Measurements from ENCODE around the gene OSBPL1A. TPM values are rescaled to one million over a fixed set of nuclear protein-coding genes. Genes with fewer than 3 reads are reported as not detected.

OSBPL1A gene
- total and polyA plus RNA-seq, 4 donors, result 64.8 to 132 (median 77.3) TPM

DNA sequence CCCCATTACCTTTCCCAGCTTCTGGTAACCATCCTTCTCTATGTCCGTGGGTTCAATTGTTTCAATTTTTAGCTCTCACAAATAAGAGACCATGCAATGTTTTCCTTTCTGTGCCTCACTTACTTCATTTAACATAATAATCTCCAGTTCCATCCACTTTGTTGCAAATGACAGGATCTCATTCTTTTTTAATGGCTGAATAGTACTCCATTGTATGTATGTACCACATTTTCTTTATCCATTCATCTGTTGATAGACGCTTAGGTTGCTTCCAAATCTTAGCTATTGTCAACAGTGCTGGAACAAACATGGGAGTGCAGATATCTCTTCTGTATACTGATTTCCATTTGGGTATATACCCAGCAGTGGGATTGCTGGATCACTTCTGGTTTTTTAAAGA is 256.9 kb downstream of the OSBPL1A start:
- H3K4me1 ChIP-seq (ENCODE audit: control insufficient read depth, insufficient read depth, low read length), result peaks cover 11% of the 10 kb centered on the region
- no peaks in the 10 kb centered on the region for H3K27me3 ChIP-seq (ENCODE audit: control insufficient read depth, insufficient read depth, low read length)
- H3K36me3 ChIP-seq (ENCODE audit: control insufficient read depth, insufficient read depth, low read length), result no peaks in the 10 kb centered on the region
- H3K4me3 ChIP-seq (ENCODE audit: low read depth, low read length), result no peak overlapping the region
- 89% methylated on average over 1 of the region's 2 CpGs for WGBS (ENCODE audit: insufficient coverage)
- no peaks in the 10 kb centered on the region for H3K9me3 ChIP-seq (ENCODE audit: control insufficient read depth, insufficient read depth, low read length)
- DNase-seq (ENCODE audit: low read depth in 4 of 6, low spot score in 6 of 6), result no peak
- no peak overlapping the region for H3K27ac ChIP-seq (ENCODE audit: low read depth, low read length)

- 1% methylated on average over 60 of the region's 63 CpGs for WGBS (ENCODE audit: insufficient coverage)
- Histone ChIP-seq H3K4me1 (ENCODE audit: control insufficient read depth, insufficient read depth, low read length) (peaks cover 11% of the 10 kb centered on the region), H3K9me3 (ENCODE audit: control insufficient read depth, insufficient read depth, low read length) (no peaks in the 10 kb centered on the region), H3K27ac (ENCODE audit: low read depth, low read length) (peak within 1 kb of the TSS; percentile 65), H3K4me3 (ENCODE audit: low read depth, low read length) (peak within 1 kb of the TSS; percentile 71), H3K27me3 (ENCODE audit: control insufficient read depth, insufficient read depth, low read length) (no peaks in the 10 kb centered on the region), H3K36me3 (ENCODE audit: control insufficient read depth, insufficient read depth, low read length) (no peaks in the 10 kb centered on the region)
- peak; percentile 62 to 98 (median 82) for DNase-seq (ENCODE audit: low read depth in 4 of 6, low spot score in 6 of 6)
Measured at GRCh38 chr18:24138789-24139616, 258.6 kb downstream of the OSBPL1A start, which contains the start of gene CABYR. Gene CABYR, plus strand, starts transcription at chr18:24139062. Its CDS starts 4,053 bp downstream, at chr18:24143115.

DNA sequence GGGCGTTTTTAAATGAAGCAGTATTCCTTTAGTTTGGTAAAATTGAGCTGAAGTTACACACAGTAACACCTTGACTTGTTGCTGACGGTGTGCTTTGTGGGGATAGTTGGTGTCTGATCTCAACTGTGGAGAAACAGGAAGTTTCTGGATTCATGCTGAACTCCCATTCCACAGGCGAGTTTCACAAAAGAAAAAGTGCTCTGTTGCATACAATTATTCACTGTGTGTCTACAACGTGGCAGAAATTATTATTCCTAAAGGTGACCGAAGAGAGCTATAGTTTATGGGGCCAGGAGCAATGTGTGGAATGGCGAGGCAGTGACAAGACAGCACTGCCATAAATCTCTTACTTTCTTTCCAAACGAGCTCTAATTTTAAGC is 259.2 kb downstream of the OSBPL1A start:
- Histone ChIP-seq H3K4me1 (ENCODE audit: control insufficient read depth, insufficient read depth, low read length) (peaks cover 11% of the 10 kb centered on the region), H3K4me3 (ENCODE audit: low read depth, low read length) (peak overlapping the region; percentile 71), H3K36me3 (ENCODE audit: control insufficient read depth, insufficient read depth, low read length) (no peaks in the 10 kb centered on the region), H3K27ac (ENCODE audit: low read depth, low read length) (peak overlapping the region; percentile 65), H3K9me3 (ENCODE audit: control insufficient read depth, insufficient read depth, low read length) (no peaks in the 10 kb centered on the region), H3K27me3 (ENCODE audit: control insufficient read depth, insufficient read depth, low read length) (no peaks in the 10 kb centered on the region)
- no peak for DNase-seq (ENCODE audit: low read depth in 4 of 6, low spot score in 6 of 6)
- whole genome bisulfite sequencing (ENCODE audit: insufficient coverage), result 47% methylated on average over 3 of the region's 7 CpGs

DNA sequence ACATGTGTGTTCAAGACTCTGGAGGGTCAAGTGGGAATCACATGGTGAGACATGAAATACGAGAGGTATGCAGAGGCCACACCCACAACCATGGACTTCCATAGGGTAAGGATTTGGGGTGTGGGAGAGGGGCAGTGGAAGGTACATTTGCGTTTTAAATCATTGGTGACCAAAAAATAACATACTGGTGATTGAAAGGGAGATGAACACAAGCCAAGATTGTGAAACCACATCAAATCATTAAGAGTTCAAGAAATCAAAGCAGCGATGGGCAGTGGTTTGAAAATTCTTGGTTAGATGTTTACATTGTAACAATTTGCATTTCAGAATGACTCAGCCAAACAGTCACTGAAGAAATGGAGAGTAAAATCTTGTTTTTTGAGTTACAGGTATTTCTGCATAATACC is 260.7 kb downstream of the OSBPL1A start:
- H3K4me3 ChIP-seq (ENCODE audit: low read depth, low read length), result no peak overlapping the region
- H3K9me3 ChIP-seq (ENCODE audit: control insufficient read depth, insufficient read depth, low read length), result no peaks in the 10 kb centered on the region
- WGBS (ENCODE audit: insufficient coverage), result no CpG with 5 or more reads among the region's 3 CpGs
- DNase-seq (ENCODE audit: low read depth in 4 of 6, low spot score in 6 of 6), result no peak
- no peaks in the 10 kb centered on the region for H3K27me3 ChIP-seq (ENCODE audit: control insufficient read depth, insufficient read depth, low read length)
- peaks cover 11% of the 10 kb centered on the region for H3K4me1 ChIP-seq (ENCODE audit: control insufficient read depth, insufficient read depth, low read length)
- H3K27ac ChIP-seq (ENCODE audit: low read depth, low read length), result no peak overlapping the region
- H3K36me3 ChIP-seq (ENCODE audit: control insufficient read depth, insufficient read depth, low read length), result no peaks in the 10 kb centered on the region

- no peak for DNase-seq (ENCODE audit: low read depth in 4 of 6, low spot score in 6 of 6)
- Histone ChIP-seq H3K4me3 (ENCODE audit: low read depth, low read length) (no peak overlapping the region), H3K4me1 (ENCODE audit: control insufficient read depth, insufficient read depth, low read length) (no peaks in the 10 kb centered on the region), H3K36me3 (ENCODE audit: control insufficient read depth, insufficient read depth, low read length) (peaks cover 5% of the 10 kb centered on the region), H3K9me3 (ENCODE audit: control insufficient read depth, insufficient read depth, low read length) (no peaks in the 10 kb centered on the region), H3K27me3 (ENCODE audit: control insufficient read depth, insufficient read depth, low read length) (no peaks in the 10 kb centered on the region), H3K27ac (ENCODE audit: low read depth, low read length) (no peak overlapping the region)
- no CpG with 5 or more reads among the region's 2 CpGs for WGBS (ENCODE audit: insufficient coverage)
Measured at GRCh38 chr18:24130494-24130893, 267.1 kb downstream of the OSBPL1A start.

DNA sequence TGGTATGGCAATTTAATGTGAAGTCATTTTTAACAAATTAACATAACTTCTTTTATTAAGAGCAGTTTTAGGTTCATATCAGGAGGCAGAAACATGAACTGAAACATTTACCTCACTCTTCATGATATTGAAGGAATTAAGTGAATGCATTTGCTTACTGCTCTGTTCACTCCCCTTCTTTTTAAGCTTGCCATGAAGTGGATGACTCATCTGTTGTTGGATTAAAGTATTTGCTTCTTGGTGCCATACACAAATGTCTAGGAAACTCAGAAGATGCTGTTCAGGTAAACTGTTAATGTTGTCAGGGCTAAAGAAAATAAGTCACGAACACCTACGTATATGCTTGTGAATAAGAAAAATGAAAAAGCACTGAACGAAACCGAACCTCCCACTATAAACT is 268.9 kb downstream of the OSBPL1A start:
- no peak overlapping the region for H3K4me3 ChIP-seq (ENCODE audit: low read depth, low read length)
- DNase-seq (ENCODE audit: low read depth in 4 of 6, low spot score in 6 of 6), result no peak
- peaks cover 5% of the 10 kb centered on the region for H3K36me3 ChIP-seq (ENCODE audit: control insufficient read depth, insufficient read depth, low read length)
- H3K27ac ChIP-seq (ENCODE audit: low read depth, low read length), result no peak overlapping the region
- no peaks in the 10 kb centered on the region for H3K9me3 ChIP-seq (ENCODE audit: control insufficient read depth, insufficient read depth, low read length)
- WGBS (ENCODE audit: insufficient coverage), result no CpG with 5 or more reads among the region's 4 CpGs
- H3K27me3 ChIP-seq (ENCODE audit: control insufficient read depth, insufficient read depth, low read length), result no peaks in the 10 kb centered on the region
- no peaks in the 10 kb centered on the region for H3K4me1 ChIP-seq (ENCODE audit: control insufficient read depth, insufficient read depth, low read length)

DNA sequence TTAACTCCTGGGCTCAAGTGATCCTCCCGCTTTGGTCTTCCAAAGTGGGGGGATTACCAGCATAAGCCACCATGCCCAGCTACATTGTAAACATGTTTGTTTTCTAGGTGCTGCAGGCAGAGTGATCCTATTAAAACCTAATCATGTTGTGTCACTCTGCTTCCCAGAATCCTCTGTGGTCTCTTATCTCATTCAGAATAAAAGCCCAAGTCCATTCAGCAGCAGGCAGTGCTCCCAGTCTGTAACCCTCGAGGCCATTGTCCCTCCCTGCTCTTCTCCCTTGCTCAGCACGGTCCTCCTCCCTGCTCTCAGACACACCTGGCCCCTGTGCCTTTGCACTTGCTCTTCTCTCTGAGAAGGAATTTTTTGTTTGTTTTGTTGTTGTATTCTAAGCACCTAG is 269.9 kb downstream of the OSBPL1A start:
- WGBS (ENCODE audit: insufficient coverage), result 100% methylated on average over 1 of the region's 3 CpGs
- Histone ChIP-seq H3K27me3 (ENCODE audit: control insufficient read depth, insufficient read depth, low read length) (no peaks in the 10 kb centered on the region), H3K4me1 (ENCODE audit: control insufficient read depth, insufficient read depth, low read length) (no peaks in the 10 kb centered on the region), H3K9me3 (ENCODE audit: control insufficient read depth, insufficient read depth, low read length) (no peaks in the 10 kb centered on the region), H3K4me3 (ENCODE audit: low read depth, low read length) (no peak overlapping the region), H3K36me3 (ENCODE audit: control insufficient read depth, insufficient read depth, low read length) (peaks cover 5% of the 10 kb centered on the region), H3K27ac (ENCODE audit: low read depth, low read length) (no peak overlapping the region)
- DNase-seq (ENCODE audit: low read depth in 4 of 6, low spot score in 6 of 6), result no peak

GRCh38 chr18:24126155-24126961 is 271.3 kb downstream of the OSBPL1A start:
- H3K4me3 ChIP-seq (ENCODE audit: low read depth, low read length), result no peak overlapping the region
- H3K27ac ChIP-seq (ENCODE audit: low read depth, low read length), result no peak overlapping the region
- 71% methylated on average over 1 of the region's 3 CpGs for WGBS (ENCODE audit: insufficient coverage)
- no peak for DNase-seq (ENCODE audit: low read depth in 4 of 6, low spot score in 6 of 6)
- no peaks in the 10 kb centered on the region for H3K4me1 ChIP-seq (ENCODE audit: control insufficient read depth, insufficient read depth, low read length)
- no peaks in the 10 kb centered on the region for H3K27me3 ChIP-seq (ENCODE audit: control insufficient read depth, insufficient read depth, low read length)
- no peaks in the 10 kb centered on the region for H3K9me3 ChIP-seq (ENCODE audit: control insufficient read depth, insufficient read depth, low read length)
- H3K36me3 ChIP-seq (ENCODE audit: control insufficient read depth, insufficient read depth, low read length), result peaks cover 8% of the 10 kb centered on the region

- no CpG with 5 or more reads among the region's 2 CpGs for WGBS (ENCODE audit: insufficient coverage)
- no peak overlapping the region for H3K4me3 ChIP-seq (ENCODE audit: low read depth, low read length)
- H3K4me1 ChIP-seq (ENCODE audit: control insufficient read depth, insufficient read depth, low read length), result no peaks in the 10 kb centered on the region
- peaks cover 5% of the 10 kb centered on the region for H3K36me3 ChIP-seq (ENCODE audit: control insufficient read depth, insufficient read depth, low read length)
- no peak for DNase-seq (ENCODE audit: low read depth in 4 of 6, low spot score in 6 of 6)
- no peaks in the 10 kb centered on the region for H3K9me3 ChIP-seq (ENCODE audit: control insufficient read depth, insufficient read depth, low read length)
- no peaks in the 10 kb centered on the region for H3K27me3 ChIP-seq (ENCODE audit: control insufficient read depth, insufficient read depth, low read length)
- no peak overlapping the region for H3K27ac ChIP-seq (ENCODE audit: low read depth, low read length)
Measured at GRCh38 chr18:24121625-24122024, 276.0 kb downstream of the OSBPL1A start.
